ENCODE data around the gene SMAD1.
"Not testable (repeated sequence)": the region's sequence is repeated elsewhere in the genome, so short reads cannot be mapped to it uniquely, and the experiment has no call there.

Gene SMAD1

DNA sequence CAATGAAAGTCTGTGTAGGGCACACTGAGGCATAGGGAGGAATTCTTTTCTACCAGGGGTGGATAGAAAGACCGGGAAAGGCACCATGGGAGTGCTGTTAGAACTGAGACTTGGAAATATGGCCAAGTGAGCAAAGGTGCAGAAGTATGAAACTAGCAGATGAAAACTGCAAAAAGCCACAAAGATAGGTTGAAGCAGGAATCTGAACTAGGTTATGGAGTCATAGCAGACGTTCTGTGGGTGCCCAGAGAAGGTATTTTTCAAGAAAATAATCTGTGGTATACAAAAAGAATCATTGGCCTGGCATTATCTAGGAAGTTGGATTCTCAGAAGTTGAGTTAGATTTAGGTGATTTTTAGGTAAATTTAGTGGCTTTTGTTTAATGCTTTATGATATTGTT, 48.5 kb downstream of the SMAD1 start:
- no peak for DNase-seq

DNA sequence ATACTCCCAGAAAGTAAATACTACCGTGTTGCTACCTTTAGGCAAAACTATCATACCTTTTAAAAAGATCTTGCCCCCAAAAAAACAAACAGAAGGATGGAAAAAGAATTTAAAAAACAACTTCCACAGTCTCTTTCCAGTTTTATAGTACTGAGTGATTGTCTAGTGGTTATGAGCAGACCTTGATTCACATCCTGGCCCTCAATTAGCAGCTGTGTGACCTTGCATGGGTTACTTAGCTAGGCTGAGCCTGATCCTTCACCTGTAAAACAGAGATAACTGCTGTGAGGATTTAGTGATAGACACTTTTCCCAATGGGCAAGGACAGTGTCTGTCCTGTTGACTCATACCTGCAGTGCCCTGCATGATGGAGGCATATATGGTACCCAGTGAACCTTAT, 49.0 kb downstream of the SMAD1 start:
- no peak for DNase-seq

DNA sequence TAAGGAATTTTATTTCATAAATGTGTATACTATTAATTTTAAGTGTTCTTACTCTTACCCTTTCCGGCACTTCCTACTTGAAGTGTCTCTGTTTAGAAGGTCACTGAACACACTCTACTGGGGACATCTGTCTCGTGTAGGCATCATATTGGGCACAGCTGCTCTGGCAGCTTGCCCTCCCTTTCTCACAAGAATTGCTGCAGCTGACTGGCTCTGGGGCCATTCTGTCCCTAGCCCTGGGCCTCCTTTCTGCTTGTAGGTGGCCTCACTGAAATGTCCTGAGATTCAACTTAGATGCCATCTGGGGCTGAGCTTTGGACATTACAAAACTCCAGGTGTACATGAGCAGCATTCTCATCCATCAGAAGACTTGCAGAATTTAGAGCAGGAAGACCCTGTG, 49.6 kb downstream of the SMAD1 start:
- peak in 1 of 2 experiments; percentile 47 for DNase-seq

DNA sequence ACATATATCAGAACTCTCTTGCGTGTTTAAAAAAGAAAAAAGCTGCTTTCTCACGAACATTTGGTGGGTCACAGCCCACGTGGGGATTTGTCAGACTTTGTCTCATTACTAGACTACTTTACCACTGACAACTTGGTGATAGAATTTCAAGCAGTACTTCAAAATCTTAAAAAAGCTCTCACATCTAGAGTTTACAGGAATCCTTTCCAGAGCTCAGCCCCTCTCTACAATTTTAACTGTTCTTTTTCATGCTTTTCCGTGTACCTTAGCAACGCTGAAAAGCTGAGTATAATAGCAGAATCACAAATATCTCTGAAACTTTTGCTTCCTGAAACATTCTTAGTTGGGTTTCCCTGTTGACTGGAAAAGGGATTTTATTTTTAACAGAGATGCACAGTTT, 50.2 kb downstream of the SMAD1 start:
- DNase-seq, result no peak

DNA sequence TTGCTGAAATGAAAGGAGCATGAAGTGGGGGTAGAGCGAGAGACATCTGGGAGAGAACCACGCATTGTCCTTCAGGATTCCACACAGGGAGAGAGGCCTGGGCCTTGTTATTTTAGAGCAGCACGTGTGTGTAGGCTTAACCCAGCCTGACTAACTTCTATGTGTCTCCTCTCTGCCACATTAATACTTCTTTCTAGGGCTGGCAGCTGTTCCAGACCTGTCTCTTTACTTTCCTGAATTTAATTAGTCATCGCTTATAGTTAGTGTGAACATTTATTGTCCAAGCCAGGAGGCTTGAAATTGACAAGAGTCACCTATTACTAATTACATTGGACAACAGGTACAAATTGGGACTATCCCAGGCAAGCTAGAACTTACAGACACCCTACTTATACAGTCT, 51.3 kb downstream of the SMAD1 start:
- no peak for DNase-seq

DNA sequence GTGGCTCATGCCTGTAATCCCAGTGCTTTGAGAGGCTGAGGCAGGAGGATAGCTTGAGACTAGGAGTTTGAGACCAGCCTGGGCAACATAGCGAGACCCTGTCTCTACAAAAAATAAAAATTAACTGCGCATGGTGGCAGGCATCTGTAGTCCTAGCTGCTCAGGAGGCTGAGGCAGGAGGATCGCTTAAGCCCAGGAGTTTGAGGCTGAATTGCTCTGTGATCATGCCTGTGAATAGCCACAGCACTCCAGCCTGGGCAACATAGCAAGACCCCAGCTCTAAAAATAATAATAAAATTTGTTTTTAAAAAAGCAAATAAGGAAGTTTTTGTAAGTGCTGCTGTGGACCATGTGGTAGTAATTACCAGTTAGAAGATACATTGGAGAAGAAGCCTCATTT, 51.8 kb downstream of the SMAD1 start:
- not testable (repeated sequence) for DNase-seq

DNA sequence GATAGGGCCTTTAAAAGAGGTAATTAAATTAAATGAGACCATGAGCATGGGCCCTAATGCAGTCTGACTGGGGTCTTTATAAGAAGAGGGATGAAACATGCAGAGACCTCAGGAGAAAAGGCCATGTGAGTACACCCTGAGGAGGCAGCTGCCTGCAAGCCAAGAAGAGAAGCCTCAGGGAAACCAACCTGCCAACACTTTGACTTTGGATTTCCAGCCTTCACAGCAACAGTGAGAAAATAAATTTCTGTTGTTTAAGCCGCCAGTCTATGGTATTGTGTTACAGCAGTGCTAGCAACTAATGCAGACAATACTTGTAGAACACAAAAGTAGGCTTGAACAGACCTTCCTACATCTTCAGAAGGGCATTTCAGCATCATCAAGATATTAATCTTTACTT, 52.3 kb downstream of the SMAD1 start:
- DNase-seq, result no peak

DNA sequence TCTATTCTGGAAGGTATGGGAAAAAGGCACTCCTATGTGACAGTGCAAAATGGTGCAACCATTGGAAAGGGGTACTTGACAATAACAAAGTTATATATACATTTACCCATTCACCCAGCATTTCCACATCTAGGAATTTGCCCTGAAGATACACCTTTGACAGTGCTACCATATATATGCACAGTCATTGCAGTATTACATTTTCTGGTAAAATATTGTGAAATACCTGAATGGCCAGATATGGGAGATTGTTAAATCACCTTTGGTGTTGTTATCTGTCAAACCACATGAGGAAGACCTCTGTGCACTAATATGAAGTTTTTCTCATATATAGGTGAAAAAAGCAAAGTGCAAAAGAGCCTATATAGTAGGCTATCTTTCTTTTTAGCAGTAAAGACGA, 53.5 kb downstream of the SMAD1 start:
- DNase-seq, result no peak

DNA sequence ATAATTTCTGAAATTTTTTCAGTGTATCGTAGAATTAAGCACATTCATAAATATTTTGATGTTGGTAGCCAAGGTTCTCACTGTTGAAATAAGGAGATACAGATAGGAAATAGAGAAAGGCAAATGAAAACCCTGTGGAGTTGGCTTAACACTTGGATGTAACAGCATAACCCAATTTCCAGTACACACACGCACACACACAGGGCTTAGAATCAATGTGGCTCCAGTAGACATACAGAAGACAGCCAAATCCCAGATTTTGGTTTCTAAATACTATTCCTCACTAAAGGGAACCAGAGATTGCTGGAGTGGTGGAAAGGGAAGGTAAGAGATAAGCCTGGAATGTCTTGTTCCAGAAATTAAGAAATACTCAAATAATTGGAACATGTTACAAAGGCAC, 54.4 kb downstream of the SMAD1 start:
- no peak for DNase-seq

DNA sequence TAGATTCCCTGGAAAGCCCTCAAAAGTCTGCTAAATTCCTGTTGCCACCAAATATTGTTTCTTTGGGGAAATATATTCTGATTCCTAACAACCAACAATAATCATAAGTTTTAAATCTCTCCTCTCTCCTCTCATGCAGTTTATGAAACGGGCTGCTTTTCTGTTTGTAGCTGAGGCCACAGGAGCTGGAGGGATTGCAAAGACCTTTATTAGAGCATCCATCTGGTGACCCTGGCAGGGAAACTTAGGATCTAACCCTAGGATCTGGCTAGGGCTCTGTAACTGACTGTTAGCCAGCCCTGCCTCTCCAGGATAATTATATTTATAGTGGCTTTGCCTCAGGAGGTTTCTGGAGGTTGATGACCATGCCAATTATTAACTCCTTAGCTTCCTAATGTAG, 56.9 kb downstream of the SMAD1 start:
- peak in 1 of 2 experiments; percentile 46 for DNase-seq

DNA sequence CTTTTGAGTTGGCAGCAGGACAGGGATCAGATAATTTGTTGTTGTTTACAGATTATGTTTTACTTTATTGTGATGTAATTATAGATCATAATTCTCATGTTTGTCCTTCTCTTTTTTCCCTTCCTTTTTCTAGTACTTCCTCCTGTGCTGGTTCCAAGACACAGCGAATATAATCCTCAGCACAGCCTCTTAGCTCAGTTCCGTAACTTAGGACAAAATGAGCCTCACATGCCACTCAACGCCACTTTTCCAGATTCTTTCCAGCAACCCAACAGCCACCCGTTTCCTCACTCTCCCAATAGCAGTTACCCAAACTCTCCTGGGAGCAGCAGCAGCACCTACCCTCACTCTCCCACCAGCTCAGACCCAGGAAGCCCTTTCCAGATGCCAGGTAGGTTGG, 58.0 kb downstream of the SMAD1 start:
- DNase-seq, result no peak

DNA sequence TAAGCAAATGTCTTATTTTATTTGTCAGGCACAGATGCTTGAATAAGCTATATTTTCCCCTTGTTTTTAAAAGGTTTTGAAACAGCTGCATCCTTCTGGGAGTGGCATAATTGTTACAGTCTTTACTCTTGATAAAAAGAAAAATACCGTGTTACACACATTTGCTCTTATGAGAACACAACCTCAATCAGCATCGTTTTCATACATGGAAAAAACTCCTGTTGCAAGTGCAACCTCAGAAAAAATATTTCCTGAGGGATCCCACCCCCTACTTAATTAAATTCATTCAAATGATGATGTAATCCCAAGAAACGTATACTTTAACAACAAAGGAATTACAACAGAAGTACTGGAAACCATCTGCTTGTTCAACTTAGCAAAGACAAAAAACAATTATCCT, 58.6 kb downstream of the SMAD1 start:
- DNase-seq, result no peak

DNA sequence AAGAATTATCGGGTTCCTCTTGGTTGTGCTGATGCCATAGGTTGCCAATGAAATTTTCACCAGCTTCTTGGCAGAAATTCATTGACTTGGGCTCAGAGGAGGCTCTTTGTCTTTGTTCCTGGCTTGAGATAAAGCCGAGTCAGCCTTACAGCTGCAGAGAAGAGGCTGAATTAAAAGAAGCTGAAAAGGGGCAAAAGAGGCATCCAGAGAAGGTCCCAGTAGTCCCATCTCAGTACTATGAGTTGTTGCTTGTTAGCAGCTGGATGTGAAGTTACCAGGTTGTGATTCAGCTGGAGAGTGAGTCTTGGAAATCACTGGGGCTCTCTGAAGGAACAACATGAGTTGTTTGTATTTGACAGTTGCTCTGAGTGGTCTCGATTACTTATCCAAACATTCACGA, 59.7 kb downstream of the SMAD1 start:
- no peak for DNase-seq

DNA sequence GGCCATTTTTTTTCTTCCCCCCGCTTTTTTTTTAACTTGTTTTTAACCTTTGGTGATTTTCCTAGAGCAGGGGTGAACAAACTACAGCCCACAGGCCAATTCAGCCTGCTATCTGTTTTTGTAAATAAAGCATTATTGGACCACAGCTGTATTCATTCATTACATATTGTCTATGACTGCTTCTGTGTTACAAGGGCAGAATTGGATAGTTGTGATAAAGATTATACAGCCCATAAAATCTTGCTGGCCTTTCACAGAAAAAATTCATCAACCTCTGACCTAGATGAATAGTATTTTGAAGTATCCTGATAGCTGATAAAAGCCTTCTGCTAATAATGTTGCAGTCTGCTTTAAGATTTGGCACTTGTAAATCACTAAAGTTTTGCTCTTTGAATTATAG, 63.4 kb downstream of the SMAD1 start:
- no peak for DNase-seq

DNA sequence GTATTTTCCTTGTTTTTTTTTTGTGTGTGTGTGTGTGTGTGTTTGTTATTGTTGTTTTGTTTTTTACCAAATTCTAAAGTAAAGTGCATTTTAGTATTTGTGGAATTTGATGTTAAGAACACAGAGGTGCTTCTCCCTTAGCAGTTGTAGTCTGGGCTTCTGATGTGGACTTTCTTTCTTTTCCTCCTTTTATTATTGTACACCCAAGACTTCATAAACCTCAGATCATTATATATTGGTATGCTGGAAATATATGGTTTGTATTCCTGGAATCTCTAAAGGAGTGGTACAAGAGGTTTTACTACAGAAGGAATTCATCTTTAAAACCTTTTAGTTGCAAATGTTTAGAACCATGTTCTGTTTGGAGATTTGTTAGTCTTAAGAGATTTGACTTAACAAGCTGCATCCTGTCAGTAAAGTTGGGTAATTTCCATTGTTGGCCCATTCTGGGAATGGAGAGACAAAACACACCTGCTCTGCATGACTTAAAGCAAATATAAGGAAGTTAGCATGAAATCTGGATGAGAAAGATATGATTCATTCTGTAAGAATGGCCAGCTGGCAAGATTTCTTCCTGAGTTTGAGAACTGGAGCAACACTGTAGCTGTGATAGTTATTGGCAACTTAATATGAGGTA, 64.0 kb downstream of the SMAD1 start:
- DNase-seq, result peak in 1 of 2 experiments; percentile 17

DNA sequence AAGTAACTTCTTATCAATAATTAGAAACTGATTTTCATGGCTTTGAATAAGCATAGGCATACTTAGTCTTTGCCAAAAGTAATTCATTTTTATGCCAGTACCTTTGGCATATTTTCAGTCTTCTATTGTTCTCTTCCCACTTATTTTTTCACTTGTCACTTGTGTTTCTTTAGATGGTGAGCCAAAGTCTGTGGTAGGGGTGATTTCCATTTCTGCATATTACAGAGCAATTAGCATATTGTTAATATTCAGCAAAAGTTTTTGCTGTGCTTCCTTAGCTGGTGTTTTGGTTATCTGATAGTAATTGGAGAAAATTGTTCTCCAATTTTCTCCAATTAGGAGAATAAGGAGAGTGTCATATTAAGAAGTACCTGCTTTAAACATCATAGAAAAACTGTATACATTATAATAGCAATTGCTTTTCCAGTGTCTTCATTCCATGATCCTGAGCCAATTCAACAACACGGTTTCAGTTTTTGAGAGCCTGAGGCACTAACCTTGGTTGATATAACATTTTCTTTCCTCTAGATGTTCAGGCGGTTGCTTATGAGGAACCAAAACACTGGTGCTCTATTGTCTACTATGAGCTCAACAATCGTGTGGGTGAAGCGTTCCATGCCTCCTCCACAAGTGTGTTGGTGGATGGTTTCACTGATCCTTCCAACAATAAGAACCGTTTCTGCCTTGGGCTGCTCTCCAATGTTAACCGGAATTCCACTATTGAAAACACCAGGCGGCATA, 64.7 kb downstream of the SMAD1 start:
- DNase-seq, result no peak

DNA sequence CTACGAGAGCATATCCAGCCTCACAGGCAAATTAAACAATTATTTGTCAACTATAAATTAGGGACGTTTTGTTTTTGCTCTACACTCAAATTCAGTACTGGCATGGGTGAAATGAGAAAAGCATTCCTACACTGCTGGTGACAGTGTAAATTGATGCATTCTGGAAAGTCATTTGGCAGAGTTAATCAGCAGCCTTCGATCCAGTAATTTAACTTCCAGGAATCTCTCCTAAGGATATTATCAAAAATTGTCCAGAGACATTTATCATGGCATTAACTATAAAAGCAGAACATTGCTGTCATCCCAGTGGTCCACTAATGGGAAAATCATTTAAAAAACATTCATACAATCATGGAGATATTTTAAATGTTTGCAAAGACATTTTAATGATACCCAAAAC, 70.0 kb downstream of the SMAD1 start:
- DNase-seq, result no peak

DNA sequence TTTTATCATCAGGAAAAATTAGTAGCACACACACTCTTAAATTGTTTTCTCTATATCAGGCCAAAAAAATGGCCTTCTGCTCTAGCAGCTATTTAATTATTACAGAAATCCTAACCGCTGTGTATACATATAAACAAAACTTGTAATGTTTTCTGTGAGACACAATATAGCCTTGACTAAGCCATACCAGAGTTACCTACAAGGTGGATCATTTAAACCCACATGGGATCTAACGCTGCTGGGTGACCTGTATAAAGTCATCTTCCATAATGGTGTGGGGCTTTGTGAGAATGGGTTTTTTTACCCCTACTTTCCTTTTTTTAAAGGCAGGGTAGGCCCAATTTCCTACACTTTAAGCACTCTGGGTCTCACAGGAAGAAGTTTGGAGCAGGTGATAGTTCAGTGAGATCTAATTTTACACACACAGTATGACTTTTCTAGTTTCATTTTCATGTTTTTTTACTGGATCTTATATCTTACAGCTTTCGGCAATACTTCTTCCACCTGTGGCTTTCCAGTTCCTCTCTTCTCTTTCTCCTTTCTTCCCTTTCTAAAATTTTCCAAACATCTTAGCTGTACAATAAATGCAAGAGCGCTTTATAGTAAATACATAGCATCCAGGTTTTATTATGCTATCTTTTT, 70.6 kb downstream of the SMAD1 start:
- DNase-seq, result no peak

DNA sequence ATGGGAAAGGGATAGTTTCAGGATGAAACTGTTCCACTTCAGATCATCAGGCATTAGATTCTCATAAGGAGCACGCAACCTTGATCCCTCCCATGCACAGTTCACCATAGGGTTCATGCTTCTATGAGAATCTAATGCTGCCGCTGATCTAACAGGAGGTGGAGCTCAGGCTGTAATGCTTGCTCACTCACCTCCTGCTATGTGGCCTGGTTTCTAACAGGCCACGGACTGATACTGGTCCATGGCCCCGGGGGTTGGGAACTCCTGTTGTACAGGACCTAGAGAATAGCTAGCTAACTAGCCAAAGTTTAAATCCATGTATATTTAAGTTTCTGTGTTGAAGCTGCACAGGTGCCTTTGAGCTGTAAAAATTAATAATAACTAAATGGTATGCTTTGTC, 71.7 kb downstream of the SMAD1 start:
- DNase-seq, result no peak

DNA sequence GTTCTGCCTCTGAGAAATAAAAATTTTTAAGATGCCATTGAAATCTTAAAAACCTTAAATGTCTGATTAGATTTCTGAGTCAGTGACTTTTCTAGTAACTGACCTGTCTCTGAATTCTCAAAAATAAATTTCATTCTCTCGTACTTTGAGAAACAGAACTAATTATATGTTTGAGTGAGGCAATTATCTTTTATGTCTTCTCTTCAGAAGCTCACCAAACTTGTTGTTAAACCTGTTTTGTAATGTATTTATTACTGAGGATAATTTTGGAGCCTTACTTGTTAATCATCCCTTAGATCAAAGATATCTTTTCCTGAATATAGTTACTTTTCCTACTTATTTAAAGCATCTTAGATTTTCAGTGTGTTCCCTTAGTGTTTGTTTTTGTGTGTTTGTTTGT, 73.0 kb downstream of the SMAD1 start:
- DNase-seq, result no peak

DNA sequence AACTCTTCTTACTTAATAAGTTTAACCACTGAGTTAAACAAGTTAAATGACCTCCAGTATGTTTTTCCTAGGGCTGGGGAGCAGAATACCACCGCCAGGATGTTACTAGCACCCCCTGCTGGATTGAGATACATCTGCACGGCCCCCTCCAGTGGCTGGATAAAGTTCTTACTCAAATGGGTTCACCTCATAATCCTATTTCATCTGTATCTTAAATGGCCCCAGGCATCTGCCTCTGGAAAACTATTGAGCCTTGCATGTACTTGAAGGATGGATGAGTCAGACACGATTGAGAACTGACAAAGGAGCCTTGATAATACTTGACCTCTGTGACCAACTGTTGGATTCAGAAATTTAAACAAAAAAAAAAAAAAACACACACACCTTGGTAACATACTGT, 76.1 kb downstream of the SMAD1 start:
- DNase-seq, result peak; percentile 30 to 55

DNA sequence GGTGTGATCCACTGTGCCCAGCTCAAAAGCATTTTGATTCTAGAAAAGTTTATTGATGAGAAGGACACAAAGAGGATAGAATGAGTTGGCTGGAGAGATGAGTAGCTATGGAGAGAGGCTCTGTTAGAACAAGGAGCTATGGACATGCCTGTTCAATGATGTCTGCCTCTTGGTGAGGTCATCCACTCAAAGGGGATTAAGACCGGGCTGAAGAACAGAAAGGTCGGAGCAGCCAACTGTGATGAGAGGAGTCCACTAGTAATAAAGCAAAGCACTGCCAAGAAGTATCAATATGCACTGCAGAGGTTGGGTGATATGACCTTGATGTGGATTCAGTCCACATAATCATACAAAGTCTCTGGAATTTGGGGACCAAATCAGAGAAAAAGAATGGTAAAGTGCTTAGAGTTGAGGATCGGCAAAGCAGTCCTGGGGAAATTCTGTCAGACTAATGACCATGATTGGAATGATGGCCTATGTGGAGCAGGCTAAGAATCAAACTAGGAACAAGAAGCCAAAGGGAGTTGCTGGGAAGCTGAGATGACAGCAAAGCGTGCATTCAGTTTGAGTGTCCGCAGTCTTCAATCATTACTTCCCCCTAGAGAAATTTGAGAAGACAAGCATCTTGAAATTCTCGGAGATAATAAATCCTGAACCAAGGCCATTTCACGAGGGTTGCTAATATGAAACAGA, 81.8 kb downstream of the SMAD1 start:
- DNase-seq, result no peak

DNA sequence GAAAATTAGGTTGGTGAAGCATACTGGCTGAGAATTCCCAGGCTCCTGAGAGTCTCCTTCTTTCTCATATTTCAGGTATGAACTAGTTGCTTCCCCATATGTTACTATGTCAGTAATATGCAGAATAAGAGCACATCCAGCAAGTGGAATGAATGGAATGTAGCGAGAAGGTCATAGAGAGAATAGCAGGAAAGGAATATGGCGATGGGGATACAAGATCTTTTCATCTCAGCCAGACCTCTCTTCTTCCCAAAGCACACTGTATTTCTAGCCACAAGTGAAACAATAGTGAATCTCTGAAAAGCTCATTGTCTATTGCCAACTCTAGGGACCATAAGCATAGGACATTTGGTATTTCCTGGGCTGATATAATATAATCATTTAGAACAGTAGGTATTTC, 82.9 kb downstream of the SMAD1 start:
- DNase-seq, result no peak

DNA sequence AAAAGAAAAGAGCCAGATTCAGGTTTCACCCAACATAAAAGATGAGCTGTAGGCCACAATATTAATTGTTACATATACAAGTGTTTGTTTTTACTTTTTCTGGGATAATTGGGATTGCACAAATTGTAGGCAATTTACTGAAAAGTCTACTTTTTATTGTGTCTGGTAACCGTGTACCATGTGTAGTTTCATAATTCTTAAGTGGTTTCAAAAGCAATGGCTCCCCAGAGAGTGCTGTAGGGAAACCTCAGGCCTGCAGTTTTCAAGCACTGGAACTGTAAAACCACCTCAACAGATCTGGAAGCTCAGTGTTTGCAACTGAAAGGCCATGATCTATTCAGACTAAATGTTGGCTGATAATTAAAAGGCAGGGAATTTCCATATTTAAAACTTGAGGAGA, 83.7 kb downstream of the SMAD1 start:
- DNase-seq, result no peak

Data from NCI-H446 (cell line).